HG03103 (cell line): ENCODE measurements around the gene HDAC10.

Source experiments
- ATAC-seq: cut with Tn5 transposase; IDR thresholded peaks from one replicate; pipeline ENCODE4 v1.9.1; 2021; ENCODE audit warnings: low read depth; ENCODE audit not compliant: unreplicated experiment

Gene HDAC10

GRCh38 chr22:50204571-50204970, 46.5 kb downstream of the HDAC10 start:
- no peak for ATAC-seq

- no peak for ATAC-seq
These were observed 47.8 kb downstream of the HDAC10 start for GRCh38 chr22:50203288-50203687.

GRCh38 chr22:50202130-50202666, 48.9 kb downstream of the HDAC10 start:
- no peak for ATAC-seq

GRCh38 chr22:50201191-50202129, 49.6 kb downstream of the HDAC10 start:
- ATAC-seq, result peak; percentile 21

GRCh38 chr22:50200461-50201190, 50.4 kb downstream of the HDAC10 start, which contains the start of gene SELENOO:
TSS of gene SELENOO (plus strand) at chr22:50201011. CDS start at chr22:50201037, 26 bp downstream.
- ATAC-seq, result peak; percentile 54

- no peak for ATAC-seq
These were observed 51.1 kb downstream of the HDAC10 start for GRCh38 chr22:50199829-50200460.

GRCh38 chr22:50199251-50199721, 51.8 kb downstream of the HDAC10 start:
- ATAC-seq, result no peak

- no peak for ATAC-seq
These were observed 52.4 kb downstream of the HDAC10 start for GRCh38 chr22:50198624-50199017.

- no peak for ATAC-seq
These were observed 53.0 kb downstream of the HDAC10 start for GRCh38 chr22:50197856-50198623.

- no peak for ATAC-seq
These were observed 53.9 kb downstream of the HDAC10 start for GRCh38 chr22:50197000-50197800.

- no peak for ATAC-seq
These were observed 54.8 kb downstream of the HDAC10 start for GRCh38 chr22:50196256-50196655.
